H1 (cell line): Measurements from ENCODE around the gene CNOT3. TPM values are rescaled to one million over a fixed set of nuclear protein-coding genes. Genes with fewer than 3 reads are reported as not detected.

Source experiments
- BCL11A ChIP-seq, 2 experiments: IDR thresholded peaks; one replicate each; pipeline ENCODE4 v1.6.1; 2011; ENCODE audit warnings: low read depth in 2 of 2, low read length in 2 of 2, mild to moderate bottlenecking in 2 of 2
- CEBPB ChIP-seq: IDR thresholded peaks from 2 replicates; pipeline ENCODE4 v1.6.1; 2012; ENCODE audit warnings: low read depth, low read length
- EP300 ChIP-seq, 2 experiments: IDR thresholded peaks; 1 replicate in 1 of 2; 2 replicates in 1 of 2; pipeline ENCODE4 v1.6.1; 2011 to 2012; ENCODE audit warnings: low read depth in 2 of 2, low read length in 2 of 2, mild to moderate bottlenecking in 2 of 2, borderline replicate concordance in 1 of 2, inconsistent platforms in 1 of 2, moderate library complexity in 1 of 2
- GABPA ChIP-seq: IDR thresholded peaks from 2 replicates; pipeline ENCODE4 v1.6.1; 2011; ENCODE audit warnings: mild to moderate bottlenecking, low read length, moderate library complexity, borderline replicate concordance; ENCODE audit not compliant: insufficient read depth
- JUN ChIP-seq: IDR thresholded peaks from 2 replicates; pipeline ENCODE4 v1.6.1; 2011; ENCODE audit warnings: low read depth, mild to moderate bottlenecking, improper control_type of control experiment, low read length
- TBP ChIP-seq: IDR thresholded peaks from 2 replicates; pipeline ENCODE4 v1.6.1; 2011; ENCODE audit warnings: low read depth, low read length, improper control_type of control experiment
- USF2 ChIP-seq: IDR thresholded peaks from 2 replicates; pipeline ENCODE4 v1.6.1; 2011; ENCODE audit warnings: low read length, improper control_type of control experiment
- polyA plus RNA-seq, 7 experiments: library from polyadenylated mRNA; depleted of rRNA in 3 of 7; stranded (reverse) in 5 of 7; unstranded in 2 of 7; fragments of >200 nt in 5 of 7; fragments of 200-250 nt in 2 of 7; gene quantifications; 1 replicate in 5 of 7; 2 replicates in 1 of 7; 4 replicates in 1 of 7; pipeline versions ENCODE4 v1.2.1 to v1.2.3, GENCODE V29; 2011 to 2013; ENCODE audit warnings: missing spikeins in 2 of 7, mixed read lengths in 2 of 7
- total RNA-seq: library from RNA; stranded (reverse); fragmentation: NEBNext Ultra II Directional; extraction: Animal tissue kit (Norgen Biotek cat#: 25700); gene quantifications from 2 replicates; pipeline ENCODE4 v1.2.1, GENCODE V29; 2021
- TF ChIP-seq, protein P1 (sequence below): fragments of 300-600 bp; sonication (generic); IDR thresholded peaks from 2 replicates; pipeline ENCODE4 v1.7.1; 2012; ENCODE audit warnings: low read length, moderate library complexity, mild to moderate bottlenecking, inconsistent platforms; ENCODE audit not compliant: insufficient replicate concordance

CNOT3 gene
- total and polyA plus RNA-seq, 2 of the 8 experiments (the other 6 are each of a cell fraction or from before 2014, with no cell fraction given): 21.2 to 86.4 TPM

GRCh38 chr19:54159352-54160181, 22.0 kb downstream of the CNOT3 start, which contains the start of gene LENG1 (continued):
- TF ChIP-seq, protein P1, sequence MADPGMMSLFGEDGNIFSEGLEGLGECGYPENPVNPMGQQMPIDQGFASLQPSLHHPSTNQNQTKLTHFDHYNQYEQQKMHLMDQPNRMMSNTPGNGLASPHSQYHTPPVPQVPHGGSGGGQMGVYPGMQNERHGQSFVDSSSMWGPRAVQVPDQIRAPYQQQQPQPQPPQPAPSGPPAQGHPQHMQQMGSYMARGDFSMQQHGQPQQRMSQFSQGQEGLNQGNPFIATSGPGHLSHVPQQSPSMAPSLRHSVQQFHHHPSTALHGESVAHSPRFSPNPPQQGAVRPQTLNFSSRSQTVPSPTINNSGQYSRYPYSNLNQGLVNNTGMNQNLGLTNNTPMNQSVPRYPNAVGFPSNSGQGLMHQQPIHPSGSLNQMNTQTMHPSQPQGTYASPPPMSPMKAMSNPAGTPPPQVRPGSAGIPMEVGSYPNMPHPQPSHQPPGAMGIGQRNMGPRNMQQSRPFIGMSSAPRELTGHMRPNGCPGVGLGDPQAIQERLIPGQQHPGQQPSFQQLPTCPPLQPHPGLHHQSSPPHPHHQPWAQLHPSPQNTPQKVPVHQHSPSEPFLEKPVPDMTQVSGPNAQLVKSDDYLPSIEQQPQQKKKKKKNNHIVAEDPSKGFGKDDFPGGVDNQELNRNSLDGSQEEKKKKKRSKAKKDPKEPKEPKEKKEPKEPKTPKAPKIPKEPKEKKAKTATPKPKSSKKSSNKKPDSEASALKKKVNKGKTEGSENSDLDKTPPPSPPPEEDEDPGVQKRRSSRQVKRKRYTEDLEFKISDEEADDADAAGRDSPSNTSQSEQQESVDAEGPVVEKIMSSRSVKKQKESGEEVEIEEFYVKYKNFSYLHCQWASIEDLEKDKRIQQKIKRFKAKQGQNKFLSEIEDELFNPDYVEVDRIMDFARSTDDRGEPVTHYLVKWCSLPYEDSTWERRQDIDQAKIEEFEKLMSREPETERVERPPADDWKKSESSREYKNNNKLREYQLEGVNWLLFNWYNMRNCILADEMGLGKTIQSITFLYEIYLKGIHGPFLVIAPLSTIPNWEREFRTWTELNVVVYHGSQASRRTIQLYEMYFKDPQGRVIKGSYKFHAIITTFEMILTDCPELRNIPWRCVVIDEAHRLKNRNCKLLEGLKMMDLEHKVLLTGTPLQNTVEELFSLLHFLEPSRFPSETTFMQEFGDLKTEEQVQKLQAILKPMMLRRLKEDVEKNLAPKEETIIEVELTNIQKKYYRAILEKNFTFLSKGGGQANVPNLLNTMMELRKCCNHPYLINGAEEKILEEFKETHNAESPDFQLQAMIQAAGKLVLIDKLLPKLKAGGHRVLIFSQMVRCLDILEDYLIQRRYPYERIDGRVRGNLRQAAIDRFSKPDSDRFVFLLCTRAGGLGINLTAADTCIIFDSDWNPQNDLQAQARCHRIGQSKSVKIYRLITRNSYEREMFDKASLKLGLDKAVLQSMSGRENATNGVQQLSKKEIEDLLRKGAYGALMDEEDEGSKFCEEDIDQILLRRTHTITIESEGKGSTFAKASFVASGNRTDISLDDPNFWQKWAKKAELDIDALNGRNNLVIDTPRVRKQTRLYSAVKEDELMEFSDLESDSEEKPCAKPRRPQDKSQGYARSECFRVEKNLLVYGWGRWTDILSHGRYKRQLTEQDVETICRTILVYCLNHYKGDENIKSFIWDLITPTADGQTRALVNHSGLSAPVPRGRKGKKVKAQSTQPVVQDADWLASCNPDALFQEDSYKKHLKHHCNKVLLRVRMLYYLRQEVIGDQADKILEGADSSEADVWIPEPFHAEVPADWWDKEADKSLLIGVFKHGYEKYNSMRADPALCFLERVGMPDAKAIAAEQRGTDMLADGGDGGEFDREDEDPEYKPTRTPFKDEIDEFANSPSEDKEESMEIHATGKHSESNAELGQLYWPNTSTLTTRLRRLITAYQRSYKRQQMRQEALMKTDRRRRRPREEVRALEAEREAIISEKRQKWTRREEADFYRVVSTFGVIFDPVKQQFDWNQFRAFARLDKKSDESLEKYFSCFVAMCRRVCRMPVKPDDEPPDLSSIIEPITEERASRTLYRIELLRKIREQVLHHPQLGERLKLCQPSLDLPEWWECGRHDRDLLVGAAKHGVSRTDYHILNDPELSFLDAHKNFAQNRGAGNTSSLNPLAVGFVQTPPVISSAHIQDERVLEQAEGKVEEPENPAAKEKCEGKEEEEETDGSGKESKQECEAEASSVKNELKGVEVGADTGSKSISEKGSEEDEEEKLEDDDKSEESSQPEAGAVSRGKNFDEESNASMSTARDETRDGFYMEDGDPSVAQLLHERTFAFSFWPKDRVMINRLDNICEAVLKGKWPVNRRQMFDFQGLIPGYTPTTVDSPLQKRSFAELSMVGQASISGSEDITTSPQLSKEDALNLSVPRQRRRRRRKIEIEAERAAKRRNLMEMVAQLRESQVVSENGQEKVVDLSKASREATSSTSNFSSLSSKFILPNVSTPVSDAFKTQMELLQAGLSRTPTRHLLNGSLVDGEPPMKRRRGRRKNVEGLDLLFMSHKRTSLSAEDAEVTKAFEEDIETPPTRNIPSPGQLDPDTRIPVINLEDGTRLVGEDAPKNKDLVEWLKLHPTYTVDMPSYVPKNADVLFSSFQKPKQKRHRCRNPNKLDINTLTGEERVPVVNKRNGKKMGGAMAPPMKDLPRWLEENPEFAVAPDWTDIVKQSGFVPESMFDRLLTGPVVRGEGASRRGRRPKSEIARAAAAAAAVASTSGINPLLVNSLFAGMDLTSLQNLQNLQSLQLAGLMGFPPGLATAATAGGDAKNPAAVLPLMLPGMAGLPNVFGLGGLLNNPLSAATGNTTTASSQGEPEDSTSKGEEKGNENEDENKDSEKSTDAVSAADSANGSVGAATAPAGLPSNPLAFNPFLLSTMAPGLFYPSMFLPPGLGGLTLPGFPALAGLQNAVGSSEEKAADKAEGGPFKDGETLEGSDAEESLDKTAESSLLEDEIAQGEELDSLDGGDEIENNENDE: no peak
- TF ChIP-seq BCL11A (IDR thresholded peaks at IDR 0.05; ENCODE audit: low read depth in 2 of 2, low read length in 2 of 2): no peak
- TF ChIP-seq USF2: no peak
- TF ChIP-seq TBP: no peak; the same call in 1 of the 2 replicates
- no peak; the same call in 1 of the 2 replicates for TF ChIP-seq GABPA
- TF ChIP-seq JUN: no peak
- TF ChIP-seq EP300 (IDR thresholded peaks at IDR 0.05; ENCODE audit: borderline replicate concordance in 1 of 2, low read depth in 2 of 2, low read length in 2 of 2): no peak; a peak in 1 of 3 replicates
- no peak for TF ChIP-seq CEBPB
